Astrocyte (in vitro differentiated cells and primary cell): Measurements from ENCODE around the gene COPS9. TPM values are rescaled to one million over a fixed set of nuclear protein-coding genes. Genes with fewer than 3 reads are reported as not detected.
A peak's percentile ranks its signal among the peaks of the same experiment; 100 is the strongest.

ENCODE experiments used
- DNase-seq: peaks from one replicate; pipeline ENCODE4 v3.0.0-alpha.2; 2010; ENCODE audit warnings: low read depth
- FAIRE-seq: peaks from 2 replicates; lab custom pipeline; 2011; peaks lifted over from hg19 to GRCh38; lab: Jason Lieb, UNC
- H2AFZ ChIP-seq: 2 replicates; pipeline ENCODE4 v1.6.0; 2012; ENCODE audit warnings: low read depth, low read length, inconsistent platforms
- H3K27ac ChIP-seq: 2 replicates; pipeline ENCODE4 v1.5.1; 2011; ENCODE audit warnings: low read depth, low read length, inconsistent platforms
- H3K27me3 ChIP-seq: 2 replicates; pipeline ENCODE4 v1.6.0; 2011; ENCODE audit warnings: low read length, inconsistent platforms; ENCODE audit not compliant: insufficient read depth
- H3K36me3 ChIP-seq: 2 replicates; pipeline ENCODE4 v1.5.1; 2011; ENCODE audit warnings: low read length, inconsistent platforms; ENCODE audit not compliant: insufficient read depth
- H3K4me1 ChIP-seq: 2 replicates; pipeline ENCODE4 v1.5.1; 2011; ENCODE audit warnings: low read length, inconsistent platforms; ENCODE audit not compliant: insufficient read depth
- H3K4me2 ChIP-seq: 2 replicates; pipeline ENCODE4 v1.6.0; 2012; ENCODE audit warnings: low read length, inconsistent platforms
- H3K4me3 ChIP-seq: 2 replicates; pipeline ENCODE4 v1.5.1; 2011; ENCODE audit warnings: low read depth, mild to moderate bottlenecking, low read length, inconsistent platforms; ENCODE audit not compliant: insufficient read depth
- H3K79me2 ChIP-seq: 2 replicates; pipeline ENCODE4 v1.6.0; 2012; ENCODE audit warnings: mild to moderate bottlenecking, low read length, inconsistent platforms; ENCODE audit not compliant: insufficient read depth
- H3K9ac ChIP-seq: 2 replicates; pipeline ENCODE4 v1.6.0; 2012; ENCODE audit warnings: mild to moderate bottlenecking, low read length, inconsistent platforms
- H3K9me3 ChIP-seq: 2 replicates; pipeline ENCODE4 v1.5.1; 2012; ENCODE audit warnings: low read depth, mild to moderate bottlenecking, low read length, inconsistent platforms; ENCODE audit not compliant: insufficient read depth
- H4K20me1 ChIP-seq: 2 replicates; pipeline ENCODE4 v1.6.0; 2012; ENCODE audit warnings: low read length, inconsistent platforms; ENCODE audit not compliant: insufficient read depth
- H3K27ac Mint-ChIP-seq: one replicate; pipeline ENCODE4 v1.8.0; 2021; ENCODE audit warnings: mild to moderate bottlenecking, mixed read lengths; ENCODE audit not compliant: unreplicated experiment
- H3K27me3 Mint-ChIP-seq: one replicate; pipeline ENCODE4 v1.8.0; 2021; ENCODE audit warnings: low read depth, mixed read lengths; ENCODE audit not compliant: unreplicated experiment
- H3K36me3 Mint-ChIP-seq: one replicate; pipeline ENCODE4 v1.8.0; 2021; ENCODE audit warnings: low read depth, mixed read lengths; ENCODE audit not compliant: unreplicated experiment
- H3K4me1 Mint-ChIP-seq: one replicate; pipeline ENCODE4 v1.8.0; 2021; ENCODE audit warnings: low read depth, mixed read lengths; ENCODE audit not compliant: unreplicated experiment
- H3K4me3 Mint-ChIP-seq: one replicate; pipeline ENCODE4 v1.8.0; 2021; ENCODE audit warnings: mild to moderate bottlenecking, moderate library complexity, mixed read lengths; ENCODE audit not compliant: unreplicated experiment
- H3K9me3 Mint-ChIP-seq: one replicate; pipeline ENCODE4 v1.8.0; 2021; ENCODE audit warnings: mild to moderate bottlenecking, mixed read lengths; ENCODE audit not compliant: unreplicated experiment
- EZH2 ChIP-seq: IDR thresholded peaks from 2 replicates; pipeline ENCODE4 v1.6.1; 2012; ENCODE audit warnings: mild to moderate bottlenecking, low read length, inconsistent platforms; ENCODE audit not compliant: insufficient read depth
- total RNA-seq: library from RNA; stranded (reverse); gene quantifications from 2 replicates; pipeline ENCODE4 v1.2.1, GENCODE V29; 2021
- TF ChIP-seq, protein P1 (sequence below): IDR thresholded peaks from 2 replicates; pipeline ENCODE4 v1.5.1; 2011; ENCODE audit warnings: low read depth, mild to moderate bottlenecking, inconsistent platforms, low read length, moderate library complexity; ENCODE audit not compliant: insufficient read depth

Gene COPS9
- total RNA-seq, 1 donor from 2014 or later, result 192 TPM

DNA sequence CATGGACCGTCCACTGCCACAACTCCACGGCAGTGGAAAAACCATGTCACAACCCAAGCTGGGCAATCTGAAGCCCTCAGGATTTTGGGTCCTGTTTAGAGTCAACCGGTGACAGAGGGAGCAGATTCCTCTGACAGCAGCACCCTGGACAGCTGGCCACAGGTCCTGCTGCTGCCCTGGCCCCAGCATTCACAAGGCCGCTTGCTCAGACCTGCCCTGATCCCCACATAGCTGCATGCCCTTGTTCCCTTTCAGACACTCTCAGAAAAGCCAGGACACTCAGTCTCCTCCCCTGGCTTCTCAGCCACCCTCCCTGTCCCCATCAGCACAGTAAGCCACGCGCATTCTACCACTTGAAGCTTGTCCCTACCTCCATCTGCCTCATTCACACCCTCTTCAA is 1.6 kb downstream of the COPS9 start:
- peaks cover 17% of the 10 kb centered on the region for H3K4me1 Mint-ChIP-seq
- FAIRE-seq, result no peak
- Histone ChIP-seq H3K9ac (peak overlapping the region; percentile 96), H4K20me1 (peaks cover 38% of the 10 kb centered on the region), H2AFZ (no peak overlapping the region), H3K4me3 (no peak overlapping the region), H3K9me3 (no peaks in the 10 kb centered on the region), H3K27ac (no peak overlapping the region), H3K27me3 (no peaks in the 10 kb centered on the region), H3K4me2 (peak overlapping the region; percentile 94), H3K79me2 (peaks cover 37% of the 10 kb centered on the region), H3K36me3 (peaks cover 29% of the 10 kb centered on the region), H3K4me1 (peaks cover 11% of the 10 kb centered on the region)
- H3K36me3 Mint-ChIP-seq, result peaks cover 7% of the 10 kb centered on the region
- H3K9me3 Mint-ChIP-seq, result no peaks in the 10 kb centered on the region
- DNase-seq, result no peak
- H3K27ac Mint-ChIP-seq, result no peak overlapping the region
- TF ChIP-seq EZH2, result no peak
- TF ChIP-seq, protein P1, sequence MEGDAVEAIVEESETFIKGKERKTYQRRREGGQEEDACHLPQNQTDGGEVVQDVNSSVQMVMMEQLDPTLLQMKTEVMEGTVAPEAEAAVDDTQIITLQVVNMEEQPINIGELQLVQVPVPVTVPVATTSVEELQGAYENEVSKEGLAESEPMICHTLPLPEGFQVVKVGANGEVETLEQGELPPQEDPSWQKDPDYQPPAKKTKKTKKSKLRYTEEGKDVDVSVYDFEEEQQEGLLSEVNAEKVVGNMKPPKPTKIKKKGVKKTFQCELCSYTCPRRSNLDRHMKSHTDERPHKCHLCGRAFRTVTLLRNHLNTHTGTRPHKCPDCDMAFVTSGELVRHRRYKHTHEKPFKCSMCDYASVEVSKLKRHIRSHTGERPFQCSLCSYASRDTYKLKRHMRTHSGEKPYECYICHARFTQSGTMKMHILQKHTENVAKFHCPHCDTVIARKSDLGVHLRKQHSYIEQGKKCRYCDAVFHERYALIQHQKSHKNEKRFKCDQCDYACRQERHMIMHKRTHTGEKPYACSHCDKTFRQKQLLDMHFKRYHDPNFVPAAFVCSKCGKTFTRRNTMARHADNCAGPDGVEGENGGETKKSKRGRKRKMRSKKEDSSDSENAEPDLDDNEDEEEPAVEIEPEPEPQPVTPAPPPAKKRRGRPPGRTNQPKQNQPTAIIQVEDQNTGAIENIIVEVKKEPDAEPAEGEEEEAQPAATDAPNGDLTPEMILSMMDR, result no peak
- peak overlapping the region; percentile 97 for H3K4me3 Mint-ChIP-seq
- peaks cover 7% of the 10 kb centered on the region for H3K27me3 Mint-ChIP-seq

DNA sequence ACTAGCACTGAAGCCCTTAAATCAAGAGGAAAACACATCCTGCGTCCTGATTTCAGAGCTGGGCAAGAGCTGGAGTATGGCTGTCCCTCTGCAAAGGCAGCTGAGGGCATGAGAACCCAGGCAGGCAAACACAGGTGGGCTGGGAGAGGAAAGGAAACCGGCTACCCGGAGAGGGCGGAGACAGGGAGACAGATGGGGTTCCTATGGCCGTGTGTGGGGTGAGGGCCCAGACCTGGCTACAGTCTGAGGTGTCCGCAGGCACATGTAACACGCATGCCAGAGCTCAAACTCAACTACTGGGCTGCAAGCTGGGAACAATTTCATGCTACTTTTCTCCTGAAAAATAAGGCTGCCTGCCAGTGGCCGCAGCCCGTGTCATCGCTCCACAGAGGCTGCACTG is 2.7 kb downstream of the COPS9 start:
- H3K9ac ChIP-seq, result no peak overlapping the region
- no peaks in the 10 kb centered on the region for H3K9me3 Mint-ChIP-seq
- H3K36me3 ChIP-seq, result peaks cover 37% of the 10 kb centered on the region
- H2AFZ ChIP-seq, result no peak overlapping the region
- peaks cover 17% of the 10 kb centered on the region for H3K4me1 Mint-ChIP-seq
- no peak overlapping the region for H3K27ac ChIP-seq
- no peak for TF ChIP-seq EZH2
- TF ChIP-seq, protein P1, result no peak
- DNase-seq, result no peak
- H3K27me3 Mint-ChIP-seq, result peaks cover 2% of the 10 kb centered on the region
- FAIRE-seq, result no peak
- H3K4me3 ChIP-seq, result no peak overlapping the region
- no peaks in the 10 kb centered on the region for H3K27me3 ChIP-seq
- H3K9me3 ChIP-seq, result no peaks in the 10 kb centered on the region
- H3K79me2 ChIP-seq, result peaks cover 37% of the 10 kb centered on the region
- H3K36me3 Mint-ChIP-seq, result peaks cover 7% of the 10 kb centered on the region
- peak overlapping the region; percentile 62 for H3K4me3 Mint-ChIP-seq
- peaks cover 38% of the 10 kb centered on the region for H4K20me1 ChIP-seq
- H3K4me2 ChIP-seq, result no peak overlapping the region
- H3K4me1 ChIP-seq, result peaks cover 11% of the 10 kb centered on the region
- no peak overlapping the region for H3K27ac Mint-ChIP-seq

DNA sequence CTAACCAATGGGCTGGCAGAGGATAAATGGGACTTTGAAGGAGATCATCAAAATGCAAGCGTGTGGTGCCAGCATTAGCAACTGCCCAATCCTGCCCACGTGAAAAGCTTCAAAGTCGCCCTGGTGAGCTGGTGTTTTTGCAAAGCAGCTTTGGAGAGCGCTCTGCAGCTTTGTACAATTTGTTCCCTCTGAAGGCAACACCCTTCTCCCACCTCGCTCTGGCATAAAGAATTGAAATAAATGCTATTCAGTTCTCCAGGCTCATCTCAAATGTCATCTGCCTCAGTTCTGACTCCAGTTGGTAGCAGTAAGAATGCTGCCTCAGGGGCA is 3.5 kb downstream of the COPS9 start:
- Mint-ChIP-seq H3K27ac (peak overlapping the region; percentile 12), H3K9me3 (no peaks in the 10 kb centered on the region), H3K27me3 (peaks cover 2% of the 10 kb centered on the region), H3K4me3 (no peak overlapping the region), H3K4me1 (peaks cover 17% of the 10 kb centered on the region), H3K36me3 (peaks cover 9% of the 10 kb centered on the region)
- Histone ChIP-seq H4K20me1 (peaks cover 38% of the 10 kb centered on the region), H3K36me3 (peaks cover 37% of the 10 kb centered on the region), H3K79me2 (peaks cover 37% of the 10 kb centered on the region), H3K4me1 (peaks cover 11% of the 10 kb centered on the region), H3K9ac (no peak overlapping the region), H3K27ac (no peak overlapping the region), H3K27me3 (no peaks in the 10 kb centered on the region), H3K4me2 (no peak overlapping the region), H3K4me3 (no peak overlapping the region), H2AFZ (no peak overlapping the region), H3K9me3 (no peaks in the 10 kb centered on the region)
- no peak for DNase-seq
- TF ChIP-seq, protein P1, result no peak
- TF ChIP-seq EZH2, result no peak
- no peak for FAIRE-seq
